Islet precursor cell (in vitro differentiated cells): Measurements from ENCODE around the gene FAM53B.
"Not testable (repeated sequence)": the region's sequence is repeated elsewhere in the genome, so short reads cannot be mapped to it uniquely, and the experiment has no call there.

Experiments used
- DNase-seq: peaks from one replicate; pipeline ENCODE4 v3.0.0-alpha.2; 2018

FAM53B gene

DNA sequence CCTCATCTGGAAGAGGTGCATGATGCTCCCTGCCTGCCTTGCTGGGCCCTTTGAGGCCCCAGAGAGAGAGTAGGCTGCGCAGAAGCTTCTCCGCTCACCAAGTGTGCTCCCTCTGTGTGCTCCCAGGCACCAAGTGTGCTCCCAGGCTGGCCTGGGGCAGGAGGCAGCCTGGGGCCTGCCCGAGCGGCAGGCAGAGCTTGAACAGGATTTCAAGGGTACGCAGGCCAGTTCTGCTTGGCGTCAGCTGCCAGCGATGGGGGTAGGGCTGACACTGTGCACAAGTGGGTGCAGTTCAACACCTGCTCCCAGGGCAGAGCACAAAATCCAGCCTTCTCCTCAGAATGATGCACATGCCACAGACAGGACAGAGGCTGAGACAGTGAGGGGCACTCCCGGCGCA lies 119.7 kb downstream of the FAM53B start:
- DNase-seq, result no peak

DNA sequence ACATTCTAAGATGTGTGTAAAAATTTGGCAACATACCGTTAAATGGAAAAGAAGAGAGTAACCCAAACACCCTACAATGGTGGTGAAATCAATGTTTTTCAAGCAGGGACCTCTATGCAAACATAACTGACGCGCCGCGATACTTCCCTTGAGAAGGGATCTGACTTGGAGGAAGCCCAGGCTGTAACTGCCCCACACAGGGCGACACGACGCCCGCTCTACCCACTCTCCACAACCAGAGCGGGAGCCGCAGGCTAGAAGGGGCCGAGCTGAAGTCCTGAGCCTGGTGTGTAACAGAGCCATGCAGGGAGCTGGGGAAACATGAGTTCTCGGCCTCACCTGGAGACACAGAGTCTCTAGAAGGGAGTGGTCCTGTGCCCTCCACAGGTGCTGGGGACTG lies 120.2 kb downstream of the FAM53B start:
- no peak for DNase-seq

DNA sequence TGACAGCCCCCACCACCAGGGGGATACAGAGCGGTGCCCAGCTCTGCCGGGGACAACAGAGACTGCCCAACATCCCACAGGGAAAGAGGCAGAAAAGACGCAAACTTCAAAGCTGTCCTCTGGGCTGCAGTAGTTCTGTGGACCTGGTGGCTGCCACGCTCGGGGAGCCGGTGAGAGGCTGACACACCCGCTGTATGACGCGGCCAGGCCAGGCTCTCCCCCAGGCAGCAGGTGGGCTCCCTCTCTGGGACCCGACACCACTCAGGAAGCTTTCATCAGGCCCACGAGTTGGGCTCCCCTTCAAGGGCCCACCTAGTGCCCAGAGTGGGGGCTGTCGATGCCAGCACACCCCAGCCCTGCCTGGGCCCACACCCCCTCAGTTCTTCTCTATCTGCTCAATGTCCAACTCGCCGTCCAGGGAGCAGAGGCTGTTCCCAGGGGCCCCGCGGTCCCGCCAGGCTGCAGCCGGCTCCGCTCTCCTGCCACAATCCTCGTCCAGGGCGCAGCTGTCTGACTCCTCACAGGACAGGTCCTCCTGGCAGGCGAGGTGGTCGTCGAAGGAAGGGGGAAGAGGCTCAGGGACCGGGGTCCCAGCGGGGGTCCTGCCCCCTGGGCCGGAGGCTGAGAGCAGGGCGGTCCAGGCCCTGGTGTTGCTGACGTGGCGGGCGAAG lies 121.2 kb downstream of the FAM53B start:
- no peak for DNase-seq

DNA sequence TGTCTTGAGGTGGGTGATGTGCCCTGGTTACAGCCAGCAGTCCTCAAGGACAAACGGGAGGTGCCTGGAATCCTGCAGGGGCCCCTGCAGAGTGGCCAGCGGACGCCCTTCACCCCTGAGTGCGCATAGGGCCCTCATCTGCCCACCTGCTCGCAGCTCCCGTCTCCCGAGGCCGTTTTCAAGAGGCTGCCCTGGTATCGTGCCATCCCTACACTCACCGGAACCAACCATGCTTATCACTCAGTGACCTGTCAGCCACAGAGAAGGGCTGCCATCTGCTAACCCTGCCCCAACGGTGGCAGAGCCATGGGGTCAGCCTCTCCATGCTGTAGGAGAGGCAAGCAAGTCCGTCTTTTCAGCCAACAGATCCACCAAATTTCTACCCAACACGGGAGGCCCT lies 122.0 kb downstream of the FAM53B start:
- DNase-seq, result no peak

DNA sequence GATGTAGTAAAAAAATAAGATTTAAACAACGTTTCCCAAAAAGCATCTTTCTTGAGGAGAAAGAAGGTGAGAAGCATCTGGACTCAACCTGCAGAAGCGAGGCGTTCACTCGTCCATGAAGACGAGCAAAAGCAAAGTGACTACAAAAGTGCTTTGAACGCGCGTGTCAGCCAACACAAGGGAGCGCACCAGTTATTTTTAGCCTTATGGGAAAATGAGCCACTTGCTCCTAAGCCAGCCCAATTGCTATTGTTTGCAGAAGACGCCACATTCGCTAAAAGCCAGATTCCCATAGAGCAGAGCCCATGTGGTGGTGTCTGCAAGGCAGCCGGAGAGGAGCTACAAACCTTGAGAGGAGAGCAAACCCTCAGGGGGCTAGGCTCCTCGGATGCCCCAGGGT lies 122.5 kb downstream of the FAM53B start:
- no peak for DNase-seq

DNA sequence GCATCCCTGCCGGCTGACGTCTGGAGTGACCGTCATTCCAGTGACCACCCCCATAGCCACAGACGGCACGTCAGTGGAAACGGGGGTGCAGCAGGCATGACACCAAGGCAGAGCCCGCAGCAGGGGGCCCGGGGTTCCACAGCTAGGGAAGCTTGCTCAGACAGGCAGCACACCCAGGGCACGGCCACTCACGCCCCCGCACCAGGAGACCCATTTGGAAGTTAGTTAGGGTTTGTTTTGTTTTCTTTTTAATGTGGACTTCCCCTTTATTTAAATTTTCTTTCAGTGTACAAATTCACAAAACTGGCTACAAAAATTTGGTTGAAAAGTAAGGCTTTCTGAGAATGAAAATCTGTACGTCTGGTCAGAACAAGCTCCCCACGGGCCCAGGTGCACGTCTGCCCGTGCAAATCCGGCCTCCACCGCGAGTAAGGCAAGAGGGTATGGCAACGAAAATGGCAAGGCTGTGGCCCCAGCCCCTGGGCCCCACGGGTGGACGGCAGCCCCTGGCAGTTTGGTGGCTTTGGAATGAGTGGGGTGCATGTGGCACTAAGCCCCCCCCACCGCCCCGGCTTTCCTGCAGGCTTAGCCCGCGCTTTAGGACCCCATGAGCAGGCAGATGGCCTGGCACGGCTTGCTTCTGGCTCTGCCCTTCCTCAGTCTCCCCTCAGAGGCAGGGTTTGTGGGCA lies 124.2 kb downstream of the FAM53B start:
- no peak for DNase-seq

DNA sequence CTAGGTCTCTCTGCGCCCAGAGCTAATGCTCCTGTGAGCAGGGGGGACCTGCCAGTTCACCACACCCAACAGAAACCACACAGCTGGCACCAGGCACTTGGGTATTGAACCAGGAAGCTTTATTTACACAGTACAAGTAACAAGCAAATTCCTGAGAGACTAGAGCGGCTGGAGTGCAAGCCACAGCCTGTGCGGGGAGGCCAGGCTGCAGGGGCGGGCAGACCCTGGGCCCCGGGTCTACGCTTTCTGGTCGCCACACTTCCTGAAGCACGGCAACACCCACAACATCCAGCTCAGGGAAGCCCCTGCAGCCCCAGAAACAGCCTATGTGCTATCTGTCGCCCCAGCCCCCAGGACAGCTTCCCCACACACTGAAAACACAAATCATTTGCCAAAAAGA lies 125.0 kb downstream of the FAM53B start:
- DNase-seq, result no peak

DNA sequence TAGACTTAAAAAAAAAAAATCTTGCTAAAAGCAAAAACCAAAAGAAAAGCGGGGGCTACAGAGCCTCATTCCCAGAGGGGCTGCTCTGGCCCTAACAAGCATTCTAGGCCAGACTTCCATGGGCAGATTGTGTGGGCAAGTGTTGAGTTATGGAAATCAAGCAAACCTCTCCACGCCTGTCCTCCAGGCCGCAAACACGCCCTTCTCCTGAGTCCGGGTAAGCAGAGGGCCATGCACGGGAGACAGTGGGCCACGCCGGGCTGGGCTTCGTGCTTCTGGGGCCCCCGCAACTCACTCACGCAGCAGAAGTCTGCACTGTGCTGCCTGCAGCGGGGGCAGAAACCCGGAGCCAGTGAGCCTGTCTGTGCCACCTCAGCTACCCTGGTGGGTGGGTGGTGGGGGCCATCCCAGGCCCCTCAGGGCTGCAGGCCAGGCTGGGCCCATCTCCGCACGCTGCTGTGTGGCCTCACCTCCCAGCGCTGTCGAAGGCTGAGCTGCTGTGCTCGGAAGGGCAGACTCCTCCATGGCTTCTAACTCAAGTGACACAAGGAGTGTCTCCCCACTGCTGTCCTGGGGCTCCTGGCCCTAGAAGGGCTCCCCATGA lies 125.6 kb downstream of the FAM53B start:
- DNase-seq, result no peak

DNA sequence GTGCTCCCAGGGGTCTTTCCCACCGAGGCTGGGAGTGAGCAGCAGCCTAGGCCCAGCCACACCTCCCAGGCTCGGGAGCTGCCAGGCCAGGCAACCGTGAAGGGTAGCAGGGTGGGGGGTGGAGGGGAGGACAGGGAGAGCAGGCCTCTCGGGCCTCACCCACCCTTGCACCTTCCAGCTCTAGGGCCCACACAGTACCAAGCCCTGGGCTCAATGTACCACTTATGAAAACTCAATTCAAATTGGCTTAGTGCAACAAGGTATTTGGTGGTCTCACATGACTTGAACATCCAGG lies 127.4 kb downstream of the FAM53B start:
- no peak for DNase-seq

DNA sequence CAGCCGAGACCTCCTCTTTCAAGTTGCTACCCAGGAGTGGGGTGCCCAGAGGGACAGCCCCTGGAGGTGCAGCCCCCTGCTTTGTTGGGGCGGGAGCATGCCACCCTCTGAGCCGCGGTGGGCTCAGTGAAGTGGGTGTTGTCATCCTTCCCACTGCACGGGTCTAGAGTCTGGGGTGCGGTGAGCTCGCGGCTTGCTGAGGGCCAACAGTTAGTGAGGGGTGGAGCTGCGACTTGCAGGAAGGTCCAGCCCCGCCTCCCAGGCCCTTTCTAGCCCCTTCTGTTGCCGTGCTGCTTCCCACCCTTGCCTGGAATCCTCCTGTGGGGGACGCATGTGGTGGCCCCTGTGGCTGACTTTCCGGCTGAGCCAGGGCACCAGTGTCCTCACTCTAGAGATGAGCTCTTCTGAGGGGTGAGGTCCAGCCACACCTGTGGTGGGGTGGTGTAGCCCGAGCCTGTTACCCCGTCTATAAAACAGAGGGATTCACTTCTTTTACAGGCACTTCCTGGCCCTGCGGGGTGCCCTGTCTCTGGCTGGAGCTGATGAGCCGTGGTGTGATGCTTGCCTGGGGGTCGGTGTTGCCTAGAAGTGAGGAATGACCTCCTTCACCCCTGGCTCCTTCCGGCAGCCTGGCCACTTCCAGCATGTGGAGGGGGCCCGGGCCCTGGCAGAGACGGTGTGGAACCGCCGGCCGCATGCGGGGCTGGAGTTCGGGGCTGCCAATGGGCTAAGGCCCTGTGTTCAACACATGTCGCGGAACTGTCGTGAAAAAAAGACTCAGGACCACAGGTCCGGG lies 127.9 kb downstream of the FAM53B start:
- DNase-seq, result no peak

DNA sequence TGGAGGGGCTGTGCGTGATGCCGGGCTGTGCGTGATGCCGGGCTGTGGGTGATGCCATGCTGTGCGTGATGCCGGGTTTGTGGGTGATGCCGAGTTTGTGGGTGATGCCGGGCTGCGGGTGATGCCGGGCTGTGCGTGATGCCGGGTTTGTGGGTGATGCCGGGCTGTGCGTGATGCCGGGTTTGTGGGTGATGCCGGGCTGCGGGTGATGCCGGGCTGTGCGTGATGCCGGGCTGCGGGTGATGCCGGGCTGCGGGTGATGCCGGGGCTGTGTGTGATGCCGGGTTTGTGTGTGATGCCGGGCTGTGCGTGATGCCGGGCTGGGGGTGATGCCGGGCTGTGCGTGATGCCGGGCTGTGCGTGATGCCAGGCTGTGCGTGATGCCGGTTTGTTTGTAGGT lies 128.9 kb downstream of the FAM53B start:
- DNase-seq, result no peak

DNA sequence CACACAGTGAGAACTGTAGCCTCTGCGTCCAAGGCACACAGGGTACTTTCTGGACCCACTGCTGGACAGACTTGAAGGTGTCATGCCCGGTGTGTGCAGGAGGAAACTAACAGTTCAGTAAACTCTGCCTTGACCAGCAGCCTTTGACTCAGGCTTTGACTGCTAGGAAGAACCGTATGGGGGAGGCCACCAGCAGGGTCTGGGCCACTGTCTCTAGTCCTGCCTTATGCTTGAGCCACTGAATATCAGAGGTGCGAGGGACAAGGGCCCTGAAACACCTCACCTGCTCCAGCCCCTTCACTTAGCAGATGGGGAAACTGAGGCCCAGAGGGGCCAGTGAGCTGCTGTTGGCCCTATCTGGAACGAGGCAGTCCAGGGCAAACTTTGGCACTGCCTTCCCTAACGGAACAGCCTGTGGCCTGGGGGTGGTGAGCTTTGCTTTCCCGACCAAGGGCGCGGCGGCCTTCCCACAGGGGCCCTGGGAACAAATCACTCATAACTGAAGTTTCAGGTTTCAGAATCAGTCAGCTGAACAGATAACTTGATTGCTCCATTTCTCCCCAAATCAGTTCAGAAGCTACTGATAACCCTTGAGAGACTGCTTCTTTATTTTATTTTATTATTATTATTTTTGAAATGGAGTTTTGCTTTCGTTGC lies 130.0 kb downstream of the FAM53B start:
- no peak for DNase-seq

DNA sequence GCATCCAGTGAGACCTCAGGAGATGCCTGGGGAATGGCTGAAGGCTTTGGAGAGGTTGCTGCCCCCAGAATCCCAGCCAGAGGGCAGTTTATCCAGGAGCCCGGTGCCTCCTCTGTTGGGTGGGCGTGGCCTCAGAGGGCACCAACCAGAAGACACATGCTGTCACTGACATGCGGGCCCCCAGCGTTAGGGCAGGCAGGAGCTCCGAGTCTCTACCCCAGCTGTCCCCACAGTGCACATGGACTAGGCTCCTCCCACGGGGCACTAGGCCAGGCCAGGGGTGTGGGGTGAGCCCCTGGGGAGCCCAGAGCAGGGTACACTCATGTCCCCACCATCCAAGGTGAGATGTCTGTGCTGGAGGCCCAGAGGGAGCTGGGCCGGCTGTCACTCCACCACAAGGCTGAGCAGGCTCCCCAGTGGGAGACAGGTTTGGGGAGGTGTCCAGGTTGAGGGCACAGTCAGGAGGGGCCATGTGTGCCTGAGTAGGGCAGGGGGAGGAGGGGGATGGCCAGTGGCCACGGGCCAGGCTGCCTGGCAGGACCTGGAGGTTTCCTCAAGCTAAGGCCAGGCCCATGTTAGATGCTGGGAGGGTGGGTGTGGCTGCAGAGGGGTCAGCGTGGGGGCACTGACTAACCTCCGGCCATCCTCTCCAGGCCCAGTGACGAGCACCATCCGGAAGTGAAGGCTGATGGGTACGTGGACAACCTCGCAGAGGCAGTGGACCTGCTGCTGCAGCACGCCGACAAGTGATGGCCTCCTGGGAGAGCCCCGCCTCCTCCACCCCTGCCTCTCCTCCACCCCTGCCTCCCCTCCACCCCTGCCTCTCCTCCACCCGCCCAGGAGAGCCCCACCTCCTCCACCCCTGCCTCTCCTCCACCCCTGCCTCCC lies 131.3 kb downstream of the FAM53B start:
- DNase-seq, result peak; percentile 69

DNA sequence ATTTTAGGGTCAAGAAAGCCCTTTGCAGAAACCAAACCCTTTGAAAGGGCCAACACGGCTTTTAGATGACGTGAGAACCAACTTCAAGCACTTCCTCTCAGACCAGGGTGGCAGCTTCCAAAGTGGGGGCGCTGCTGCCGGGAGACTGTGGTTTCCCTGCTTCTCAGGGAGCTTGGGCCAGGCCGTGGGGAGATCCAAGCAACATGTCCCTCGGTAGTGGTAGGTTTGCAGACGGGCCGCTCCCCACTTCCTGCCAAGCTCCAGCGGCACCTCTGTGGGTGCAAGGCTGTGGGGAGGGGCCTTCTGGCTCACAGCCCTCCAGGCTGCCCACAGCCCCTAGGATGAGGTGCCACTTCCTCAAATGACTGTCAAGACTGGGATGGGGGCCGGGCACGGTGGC lies 132.4 kb downstream of the FAM53B start:
- no peak for DNase-seq

DNA sequence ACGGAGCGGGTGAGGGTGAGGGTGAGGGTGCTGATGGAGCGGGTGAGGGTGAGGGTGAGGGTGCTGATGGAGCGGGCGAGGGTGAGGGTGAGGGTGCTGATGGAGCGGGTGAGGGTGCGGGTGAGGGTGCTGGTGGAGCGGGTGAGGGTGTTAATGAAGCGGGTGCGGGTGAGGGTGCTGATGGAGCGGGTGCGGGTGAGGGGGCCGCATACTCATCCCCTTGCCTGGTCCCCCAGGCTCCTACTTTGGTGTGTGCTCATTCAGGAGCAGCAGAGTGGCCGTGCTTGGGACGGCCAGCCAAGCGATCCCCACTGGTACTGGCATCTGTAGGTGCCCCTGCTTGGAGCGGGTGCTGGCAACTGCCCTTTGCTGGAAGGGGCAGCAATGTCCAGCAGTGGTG lies 133.3 kb downstream of the FAM53B start:
- not testable (repeated sequence) for DNase-seq

DNA sequence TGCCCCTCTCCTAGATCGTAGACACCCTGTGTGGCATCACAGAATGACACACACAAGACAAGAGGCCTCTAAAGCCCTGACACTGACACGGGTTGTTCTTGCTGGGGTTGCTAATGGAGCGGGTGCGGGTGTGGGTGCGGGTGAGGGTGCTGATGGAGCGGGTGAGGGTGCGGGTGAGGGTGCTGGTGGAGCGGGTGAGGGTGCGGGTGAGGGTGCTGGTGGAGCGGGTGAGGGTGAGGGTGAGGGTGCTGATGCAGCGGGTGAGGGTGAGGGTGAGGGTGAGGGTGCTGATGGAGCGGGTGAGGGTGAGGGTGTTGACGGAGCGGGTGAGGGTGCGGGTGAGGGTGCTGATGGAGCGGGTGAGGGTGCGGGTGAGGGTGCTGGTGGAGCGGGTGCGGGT lies 134.0 kb downstream of the FAM53B start:
- not testable (repeated sequence) for DNase-seq

DNA sequence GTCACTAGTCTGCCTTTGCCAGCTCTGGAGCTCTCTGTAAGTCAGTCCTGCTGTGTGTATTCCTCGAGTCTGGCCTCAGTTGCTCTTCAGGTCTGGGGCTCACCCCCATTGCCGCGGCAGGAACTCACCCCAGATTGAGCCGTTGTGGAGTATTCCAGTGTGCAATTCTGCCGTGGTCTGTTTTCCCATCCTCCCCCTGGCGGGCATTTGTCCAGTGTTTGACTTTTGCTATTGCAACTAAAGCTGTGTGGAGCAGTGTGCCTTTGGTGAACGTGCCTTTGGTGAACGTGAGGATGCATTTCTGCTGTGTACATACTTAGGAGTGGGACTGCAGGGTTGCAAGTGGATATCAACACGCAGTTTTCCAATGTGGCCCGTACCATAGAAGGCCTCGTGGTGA lies 134.5 kb downstream of the FAM53B start:
- no peak for DNase-seq

DNA sequence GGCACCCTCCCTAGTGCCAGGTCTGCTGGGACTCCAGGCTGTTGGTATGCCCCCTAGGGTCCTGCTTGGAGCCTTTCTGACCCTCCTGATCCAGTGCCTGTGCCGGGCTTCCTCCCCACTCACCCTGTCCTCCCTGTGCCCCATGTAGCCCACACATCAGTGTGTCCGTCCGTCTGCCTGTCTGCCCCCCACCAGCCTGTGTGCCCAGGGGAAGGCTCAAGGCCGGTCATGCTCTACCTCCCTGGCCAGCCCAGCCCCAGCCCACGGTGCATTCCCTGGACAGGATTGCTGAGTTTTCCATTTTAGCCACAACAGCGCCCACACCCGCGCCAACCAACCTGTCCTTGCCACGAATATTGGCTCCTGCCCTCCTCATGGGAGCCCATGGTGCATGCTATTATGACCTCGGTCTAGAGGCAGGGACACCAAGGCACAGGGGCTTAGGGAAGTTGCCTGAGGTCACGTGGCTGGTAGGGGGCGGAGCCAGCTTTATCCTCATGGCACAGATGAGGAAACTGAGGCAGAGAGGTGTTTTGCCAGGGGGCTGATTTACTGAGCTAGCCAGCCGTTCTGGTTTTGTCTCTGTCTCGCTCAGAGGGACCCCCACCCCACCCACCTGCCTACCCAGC lies 136.0 kb downstream of the FAM53B start:
- no peak for DNase-seq

DNA sequence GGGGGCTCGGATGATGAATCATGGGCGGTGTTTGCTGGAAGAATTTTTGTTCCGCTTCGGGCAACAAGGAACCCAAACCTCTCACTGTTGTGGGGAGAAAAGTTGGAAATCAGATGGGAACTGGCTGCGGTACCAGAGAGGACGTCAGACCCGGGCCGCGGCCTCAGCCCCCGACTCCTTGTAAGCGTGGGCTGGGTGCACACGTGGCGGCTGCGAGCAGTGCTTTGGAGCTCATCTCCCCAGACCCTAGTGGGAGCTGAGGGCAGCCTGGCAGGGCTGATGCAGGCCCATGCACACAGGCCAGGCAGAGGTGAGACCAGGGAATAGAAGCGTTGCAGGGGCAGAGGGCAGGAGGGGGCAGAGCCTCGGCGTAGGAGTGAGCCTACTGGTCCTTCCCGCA lies 136.5 kb downstream of the FAM53B start:
- no peak for DNase-seq

DNA sequence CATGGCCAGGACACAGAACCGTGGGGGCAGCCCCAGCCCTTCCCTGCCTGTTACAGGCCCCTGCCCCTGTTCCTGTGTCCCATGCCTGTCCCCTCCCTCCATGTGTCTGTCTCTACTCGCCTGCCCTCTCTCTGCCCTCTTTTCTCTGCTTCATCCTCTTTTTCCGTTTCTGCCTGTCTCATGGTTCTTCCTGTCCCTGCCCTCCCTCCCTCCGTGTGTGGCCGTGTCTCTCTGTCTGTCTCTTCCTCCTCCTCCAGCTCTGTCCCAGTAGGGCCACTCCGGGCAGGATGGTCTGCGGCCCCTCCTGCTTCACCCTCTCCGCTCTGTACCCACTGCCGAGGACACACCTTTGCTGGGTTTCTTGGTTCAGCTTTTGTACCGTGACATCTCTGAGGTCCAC lies 137.4 kb downstream of the FAM53B start:
- no peak for DNase-seq

DNA sequence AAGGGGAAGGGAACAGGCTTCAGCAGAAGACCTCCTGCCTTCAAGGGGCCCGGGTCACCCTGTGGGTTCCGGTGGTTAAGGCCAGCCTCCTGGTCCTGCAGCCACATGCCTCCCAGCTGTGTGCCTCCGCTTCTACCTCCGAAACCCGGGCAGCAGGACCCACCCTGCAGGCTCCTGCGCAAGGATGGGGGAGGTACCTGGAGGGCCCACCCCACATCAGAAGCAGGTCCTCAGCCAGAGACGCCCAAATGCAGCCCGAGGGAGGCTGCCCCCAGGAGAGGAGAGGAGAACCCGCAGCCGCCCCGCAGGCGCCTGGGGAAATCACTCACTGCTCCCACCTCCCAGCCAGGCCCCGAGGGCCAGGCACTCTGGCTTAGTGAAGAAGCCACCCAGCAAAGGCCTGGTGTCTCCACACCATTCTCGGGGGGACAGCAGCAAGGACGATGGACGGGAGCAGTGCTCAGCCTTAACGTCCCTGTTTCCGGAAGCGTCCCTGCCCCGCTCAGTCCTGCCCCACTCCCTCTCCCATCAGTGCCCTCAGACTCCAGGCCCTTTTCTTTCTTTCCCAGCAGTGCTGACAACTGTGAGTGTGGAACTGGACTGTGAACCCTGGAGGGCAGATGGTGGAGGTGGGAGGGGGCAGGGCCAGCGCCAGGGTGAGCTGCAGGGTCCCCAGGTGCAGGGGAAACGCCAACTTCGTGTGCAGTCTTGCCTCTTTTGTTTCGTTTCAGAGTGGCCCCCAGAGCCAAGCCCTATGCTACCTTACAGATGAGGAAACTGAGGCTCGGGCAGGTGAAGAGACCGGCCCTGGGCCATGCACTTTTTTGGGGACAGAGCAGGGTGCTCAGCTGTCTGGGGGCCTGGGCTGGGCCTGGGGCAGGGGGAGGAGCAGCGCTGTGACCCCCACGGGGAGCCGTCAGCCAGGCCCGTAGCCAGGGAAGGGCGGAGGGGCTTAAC lies 138.0 kb downstream of the FAM53B start:
- no peak for DNase-seq
